ENCODE results near the gene STX7.
"Not testable (repeated sequence)": the region's sequence is repeated elsewhere in the genome, so short reads cannot be mapped to it uniquely, and the experiment has no call there.

The STX7 gene

GRCh38 chr6:132512638-132513632 lies at the start of gene STX7:
Gene STX7, minus strand, starts transcription at chr6:132513116. Its CDS starts 9,586 bp downstream, at chr6:132503530.
- Mint-ChIP-seq H3K36me3 (ENCODE audit: low read depth) (peaks cover 5% of the 10 kb centered on the region), H3K4me3 (peak within 1 kb of the TSS; percentile 91), H3K4me1 (ENCODE audit: low read depth) (peaks cover 40% of the 10 kb centered on the region), H3K9me3 (no peaks in the 10 kb centered on the region), H3K27me3 (peaks cover 5% of the 10 kb centered on the region), H3K27ac (peak within 1 kb of the TSS; percentile 79)

- H3K9me3 Mint-ChIP-seq; H3K4me1 Mint-ChIP-seq (ENCODE audit: low read depth); H3K27ac Mint-ChIP-seq; H3K4me3 Mint-ChIP-seq; H3K36me3 Mint-ChIP-seq (ENCODE audit: low read depth): not testable (repeated sequence)
- peaks cover 50% of the 10 kb centered on the region for H3K27me3 Mint-ChIP-seq
Measured at GRCh38 chr6:132560087-132560486, 47.2 kb upstream of the STX7 start.

GRCh38 chr6:132552372-132552771 lies 39.5 kb upstream of the STX7 start, which contains the start of gene TAAR8:
Gene TAAR8, plus strand, starts transcription at chr6:132552672. Its CDS starts 21 bp downstream, at chr6:132552693.
- Mint-ChIP-seq H3K4me1 (ENCODE audit: low read depth) (no peaks in the 10 kb centered on the region), H3K27me3 (peaks cover 37% of the 10 kb centered on the region), H3K36me3 (ENCODE audit: low read depth) (no peaks in the 10 kb centered on the region), H3K4me3 (no peak within 1 kb of the TSS), H3K9me3 (no peaks in the 10 kb centered on the region), H3K27ac (no peak within 1 kb of the TSS)

- H3K27me3 Mint-ChIP-seq = peaks cover 26% of the 10 kb centered on the region
- H3K4me3 Mint-ChIP-seq = no peak overlapping the region
- no peak overlapping the region for H3K27ac Mint-ChIP-seq
- H3K9me3 Mint-ChIP-seq = no peaks in the 10 kb centered on the region
- H3K4me1 Mint-ChIP-seq (ENCODE audit: low read depth) = no peaks in the 10 kb centered on the region
- no peaks in the 10 kb centered on the region for H3K36me3 Mint-ChIP-seq (ENCODE audit: low read depth)
Measured at GRCh38 chr6:132551214-132551613, 38.3 kb upstream of the STX7 start.

- no peak overlapping the region for H3K27ac Mint-ChIP-seq
- H3K36me3 Mint-ChIP-seq (ENCODE audit: low read depth) = no peaks in the 10 kb centered on the region
- H3K4me3 Mint-ChIP-seq = no peak overlapping the region
- peaks cover 31% of the 10 kb centered on the region for H3K27me3 Mint-ChIP-seq
- no peaks in the 10 kb centered on the region for H3K9me3 Mint-ChIP-seq
- H3K4me1 Mint-ChIP-seq (ENCODE audit: low read depth) = no peaks in the 10 kb centered on the region
Measured at GRCh38 chr6:132548746-132549463, 36.0 kb upstream of the STX7 start.

- Mint-ChIP-seq H3K27ac (no peak overlapping the region), H3K36me3 (ENCODE audit: low read depth) (no peaks in the 10 kb centered on the region), H3K27me3 (peaks cover 37% of the 10 kb centered on the region), H3K9me3 (no peaks in the 10 kb centered on the region), H3K4me1 (ENCODE audit: low read depth) (no peaks in the 10 kb centered on the region), H3K4me3 (no peak overlapping the region)
Measured at GRCh38 chr6:132544826-132545225, 31.9 kb upstream of the STX7 start.

- no peaks in the 10 kb centered on the region for H3K4me1 Mint-ChIP-seq (ENCODE audit: low read depth)
- H3K4me3 Mint-ChIP-seq = no peak within 1 kb of the TSS
- no peaks in the 10 kb centered on the region for H3K36me3 Mint-ChIP-seq (ENCODE audit: low read depth)
- no peaks in the 10 kb centered on the region for H3K9me3 Mint-ChIP-seq
- peaks cover 28% of the 10 kb centered on the region for H3K27me3 Mint-ChIP-seq
- no peak within 1 kb of the TSS for H3K27ac Mint-ChIP-seq
Measured at GRCh38 chr6:132537977-132538376, 25.1 kb upstream of the STX7 start, which contains the start of gene TAAR9. Gene TAAR9, plus strand, starts transcription at chr6:132538277. Its CDS starts 13 bp downstream, at chr6:132538290.

- Mint-ChIP-seq H3K9me3 (no peaks in the 10 kb centered on the region), H3K27me3 (peaks cover 28% of the 10 kb centered on the region), H3K36me3 (ENCODE audit: low read depth) (no peaks in the 10 kb centered on the region), H3K27ac (no peak overlapping the region), H3K4me3 (no peak overlapping the region), H3K4me1 (ENCODE audit: low read depth) (no peaks in the 10 kb centered on the region)
Measured at GRCh38 chr6:132537145-132537544, 24.2 kb upstream of the STX7 start.

GRCh38 chr6:132534546-132534945 lies 21.6 kb upstream of the STX7 start:
- not testable (repeated sequence) for H3K36me3 Mint-ChIP-seq (ENCODE audit: low read depth); H3K4me3 Mint-ChIP-seq; H3K27ac Mint-ChIP-seq; H3K4me1 Mint-ChIP-seq (ENCODE audit: low read depth); H3K9me3 Mint-ChIP-seq
- H3K27me3 Mint-ChIP-seq = peaks cover 16% of the 10 kb centered on the region

- H3K9me3 Mint-ChIP-seq = no peaks in the 10 kb centered on the region
- H3K4me1 Mint-ChIP-seq (ENCODE audit: low read depth) = no peaks in the 10 kb centered on the region
- H3K4me3 Mint-ChIP-seq = peak overlapping the region; percentile 35
- H3K36me3 Mint-ChIP-seq (ENCODE audit: low read depth) = no peaks in the 10 kb centered on the region
- H3K27me3 Mint-ChIP-seq = peaks cover 7% of the 10 kb centered on the region
- H3K27ac Mint-ChIP-seq = no peak overlapping the region
Measured at GRCh38 chr6:132530293-132530974, 17.5 kb upstream of the STX7 start.

GRCh38 chr6:132527791-132528190 lies 14.9 kb upstream of the STX7 start:
- Mint-ChIP-seq H3K4me1 (ENCODE audit: low read depth) (no peaks in the 10 kb centered on the region), H3K9me3 (no peaks in the 10 kb centered on the region), H3K4me3 (no peak overlapping the region), H3K36me3 (ENCODE audit: low read depth) (no peaks in the 10 kb centered on the region), H3K27me3 (peaks cover 29% of the 10 kb centered on the region), H3K27ac (no peak overlapping the region)

- Mint-ChIP-seq H3K4me3 (no peak overlapping the region), H3K4me1 (ENCODE audit: low read depth) (no peaks in the 10 kb centered on the region)
Measured at GRCh38 chr6:132526461-132526860, 13.5 kb upstream of the STX7 start.

GRCh38 chr6:132525866-132526265 lies 12.9 kb upstream of the STX7 start:
- Mint-ChIP-seq H3K36me3 (ENCODE audit: low read depth) (no peaks in the 10 kb centered on the region), H3K4me1 (ENCODE audit: low read depth) (no peaks in the 10 kb centered on the region), H3K27ac (no peak overlapping the region), H3K4me3 (no peak overlapping the region), H3K27me3 (peaks cover 33% of the 10 kb centered on the region), H3K9me3 (no peaks in the 10 kb centered on the region)

More at GRCh38 chr6:132526461-132526860, 13.5 kb upstream of the STX7 start:
- Mint-ChIP-seq H3K9me3 (no peaks in the 10 kb centered on the region), H3K27ac (no peak overlapping the region), H3K27me3 (peaks cover 31% of the 10 kb centered on the region), H3K36me3 (ENCODE audit: low read depth) (no peaks in the 10 kb centered on the region)

- Mint-ChIP-seq H3K9me3 (no peaks in the 10 kb centered on the region), H3K4me1 (ENCODE audit: low read depth) (no peaks in the 10 kb centered on the region)
Measured at GRCh38 chr6:132524646-132525045, 11.7 kb upstream of the STX7 start.

More at GRCh38 chr6:132524646-132525045, 11.7 kb upstream of the STX7 start:
- Mint-ChIP-seq H3K27ac (no peak overlapping the region), H3K4me3 (no peak overlapping the region), H3K36me3 (ENCODE audit: low read depth) (no peaks in the 10 kb centered on the region), H3K27me3 (peaks cover 35% of the 10 kb centered on the region)

All from stimulated activated naive CD8-positive, alpha-beta T cell treated with anti-CD3 and anti-CD28 coated beads, Interleukin-15, Interleukin-2, amounts not matched to agents 100 ng/mL and 50 ng/mL, for 24 hours (primary cell).